Smooth muscle cell (in vitro differentiated cells): ENCODE measurements around the gene SLC17A4. TPM values are rescaled to one million over a fixed set of nuclear protein-coding genes. Genes with fewer than 3 reads are reported as not detected.
A peak's percentile ranks its signal among the peaks of the same experiment; 100 is the strongest.

ENCODE experiments used
- DNase-seq: peaks from one replicate; lab custom pipeline; 2025; ENCODE audit not compliant: unreplicated experiment; lab: John Stamatoyannopoulos, UW
- H2AFZ ChIP-seq: fragments of 200-600 bp; sonication (generic); 2 replicates; pipeline ENCODE4 v1.6.0; 2016; ENCODE audit warnings: antibody characterized with exemption, low read depth, mild to moderate bottlenecking
- H3F3A ChIP-seq: fragments of 200-600 bp; sonication (generic); 2 replicates; pipeline ENCODE4 v1.6.0; 2017; ENCODE audit warnings: antibody characterized with exemption, low read depth
- H3K27ac ChIP-seq: fragments of 200-600 bp; sonication (generic); 2 replicates; pipeline ENCODE4 v1.5.1; 2016; ENCODE audit warnings: low read depth, mild to moderate bottlenecking
- H3K27me3 ChIP-seq: fragments of 200-600 bp; sonication (generic); 2 replicates; pipeline ENCODE4 v1.6.1; 2016; ENCODE audit warnings: low read depth, mild to moderate bottlenecking
- H3K36me3 ChIP-seq: fragments of 200-600 bp; sonication (generic); 2 replicates; pipeline ENCODE4 v1.5.1; 2016; ENCODE audit warnings: low read depth
- H3K4me1 ChIP-seq: fragments of 200-600 bp; sonication (generic); 2 replicates; pipeline ENCODE4 v1.5.1; 2016; ENCODE audit warnings: low read depth
- H3K4me2 ChIP-seq: fragments of 200-600 bp; sonication (generic); 2 replicates; pipeline ENCODE4 v1.6.0; 2016; ENCODE audit warnings: mild to moderate bottlenecking
- H3K4me3 ChIP-seq: fragments of 200-600 bp; sonication (generic); 2 replicates; pipeline ENCODE4 v1.5.1; 2016; ENCODE audit warnings: mild to moderate bottlenecking
- H3K79me2 ChIP-seq: fragments of 200-600 bp; sonication (generic); 2 replicates; pipeline ENCODE4 v1.6.0; 2016; ENCODE audit warnings: low read depth, mild to moderate bottlenecking
- H3K9ac ChIP-seq: fragments of 200-600 bp; sonication (generic); 2 replicates; pipeline ENCODE4 v1.6.0; 2016; ENCODE audit warnings: low read depth
- H3K9me3 ChIP-seq: fragments of 200-600 bp; sonication (generic); replicated peaks from 2 replicates; pipeline ENCODE4 v1.5.1; 2016; ENCODE audit warnings: low read depth
- H4K20me1 ChIP-seq: fragments of 200-600 bp; sonication (generic); 2 replicates; pipeline ENCODE4 v1.6.0; 2016; ENCODE audit warnings: low read depth
- WGBS: methylation state at CpG from one replicate; pipeline ENCODE4 v1.1.7; 2016; ENCODE audit warnings: low lambda C conversion rate; 5-methylcytosine and 5-hydroxymethylcytosine counted together
- polyA plus RNA-seq: library from polyadenylated mRNA; unstranded; fragments of >200 nt; fragmentation: Nextera tagmentation; extraction: Ambion mirVana; gene quantifications from 2 replicates; pipeline ENCODE4 v1.2.1, GENCODE V29; 2016
- total RNA-seq: library from RNA; depleted of rRNA; stranded (reverse); fragments of >200 nt; gene quantifications from 2 replicates; pipeline ENCODE4 v1.2.3, GENCODE V29; 2014
- TF ChIP-seq, protein P1 (sequence below): fragments of 200-600 bp; sonication (generic); IDR thresholded peaks from 2 replicates; pipeline ENCODE4 v1.5.1; 2017; ENCODE audit warnings: borderline replicate concordance, mild to moderate bottlenecking, antibody characterized with exemption; ENCODE audit not compliant: insufficient read depth, poor library complexity, severe bottlenecking

SLC17A4 gene
- total and polyA plus RNA-seq, 2 experiments from 2014 or later: not detected

DNA sequence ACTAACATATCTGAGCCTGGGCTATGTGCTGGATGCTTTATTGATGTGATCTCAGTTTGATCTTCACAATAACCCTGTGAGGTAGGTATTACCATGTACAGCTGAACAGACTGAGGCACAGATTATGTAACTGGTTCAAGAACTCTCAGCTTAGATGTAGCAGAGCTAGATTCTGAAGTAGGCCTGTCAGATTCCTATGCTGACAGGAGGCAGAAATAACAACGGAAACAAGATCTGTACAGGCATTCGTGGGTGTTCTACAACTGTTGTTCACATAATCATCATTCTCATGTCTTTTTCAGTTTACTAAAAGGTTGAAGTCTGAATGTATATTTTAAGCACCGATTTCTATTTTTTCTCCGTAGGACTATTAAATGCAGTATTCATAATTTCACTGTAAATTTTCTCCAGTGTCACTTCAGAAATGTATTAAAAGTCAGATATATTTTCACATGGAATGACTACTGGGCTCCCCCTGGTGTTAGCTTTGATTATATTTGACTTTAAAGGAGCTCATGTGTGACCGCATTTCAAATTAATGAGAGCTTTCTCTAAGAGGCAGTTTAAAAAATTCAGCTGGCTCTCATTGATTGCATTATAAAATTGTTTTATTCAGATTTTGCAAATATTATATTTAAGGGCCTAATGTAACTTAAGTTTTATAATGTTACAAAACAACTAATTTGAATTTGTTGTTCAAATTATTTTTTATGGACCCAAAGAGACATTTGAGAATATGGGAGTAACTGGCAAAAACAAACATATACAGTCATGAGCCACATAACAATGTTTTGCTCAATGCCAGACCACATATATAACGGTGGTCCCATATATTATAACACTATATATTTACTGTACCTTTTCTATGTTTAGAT lies 36.4 kb upstream of the SLC17A4 start:
- H3F3A ChIP-seq: no peaks in the 10 kb centered on the region
- H3K36me3 ChIP-seq: no peaks in the 10 kb centered on the region
- H3K4me3 ChIP-seq: no peak overlapping the region
- no peak for DNase-seq
- H4K20me1 ChIP-seq: no peaks in the 10 kb centered on the region
- peaks cover 11% of the 10 kb centered on the region for H3K4me1 ChIP-seq
- H3K9me3 ChIP-seq: no peaks in the 10 kb centered on the region
- H3K27me3 ChIP-seq: no peaks in the 10 kb centered on the region
- 60% methylated on average over 6 of the region's 6 CpGs for WGBS
- TF ChIP-seq, protein P1, sequence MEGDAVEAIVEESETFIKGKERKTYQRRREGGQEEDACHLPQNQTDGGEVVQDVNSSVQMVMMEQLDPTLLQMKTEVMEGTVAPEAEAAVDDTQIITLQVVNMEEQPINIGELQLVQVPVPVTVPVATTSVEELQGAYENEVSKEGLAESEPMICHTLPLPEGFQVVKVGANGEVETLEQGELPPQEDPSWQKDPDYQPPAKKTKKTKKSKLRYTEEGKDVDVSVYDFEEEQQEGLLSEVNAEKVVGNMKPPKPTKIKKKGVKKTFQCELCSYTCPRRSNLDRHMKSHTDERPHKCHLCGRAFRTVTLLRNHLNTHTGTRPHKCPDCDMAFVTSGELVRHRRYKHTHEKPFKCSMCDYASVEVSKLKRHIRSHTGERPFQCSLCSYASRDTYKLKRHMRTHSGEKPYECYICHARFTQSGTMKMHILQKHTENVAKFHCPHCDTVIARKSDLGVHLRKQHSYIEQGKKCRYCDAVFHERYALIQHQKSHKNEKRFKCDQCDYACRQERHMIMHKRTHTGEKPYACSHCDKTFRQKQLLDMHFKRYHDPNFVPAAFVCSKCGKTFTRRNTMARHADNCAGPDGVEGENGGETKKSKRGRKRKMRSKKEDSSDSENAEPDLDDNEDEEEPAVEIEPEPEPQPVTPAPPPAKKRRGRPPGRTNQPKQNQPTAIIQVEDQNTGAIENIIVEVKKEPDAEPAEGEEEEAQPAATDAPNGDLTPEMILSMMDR: peak; percentile 79
- H3K4me2 ChIP-seq: no peak overlapping the region
- no peak overlapping the region for H3K27ac ChIP-seq
- H3K79me2 ChIP-seq: no peaks in the 10 kb centered on the region
- no peak overlapping the region for H2AFZ ChIP-seq
- no peak overlapping the region for H3K9ac ChIP-seq

DNA sequence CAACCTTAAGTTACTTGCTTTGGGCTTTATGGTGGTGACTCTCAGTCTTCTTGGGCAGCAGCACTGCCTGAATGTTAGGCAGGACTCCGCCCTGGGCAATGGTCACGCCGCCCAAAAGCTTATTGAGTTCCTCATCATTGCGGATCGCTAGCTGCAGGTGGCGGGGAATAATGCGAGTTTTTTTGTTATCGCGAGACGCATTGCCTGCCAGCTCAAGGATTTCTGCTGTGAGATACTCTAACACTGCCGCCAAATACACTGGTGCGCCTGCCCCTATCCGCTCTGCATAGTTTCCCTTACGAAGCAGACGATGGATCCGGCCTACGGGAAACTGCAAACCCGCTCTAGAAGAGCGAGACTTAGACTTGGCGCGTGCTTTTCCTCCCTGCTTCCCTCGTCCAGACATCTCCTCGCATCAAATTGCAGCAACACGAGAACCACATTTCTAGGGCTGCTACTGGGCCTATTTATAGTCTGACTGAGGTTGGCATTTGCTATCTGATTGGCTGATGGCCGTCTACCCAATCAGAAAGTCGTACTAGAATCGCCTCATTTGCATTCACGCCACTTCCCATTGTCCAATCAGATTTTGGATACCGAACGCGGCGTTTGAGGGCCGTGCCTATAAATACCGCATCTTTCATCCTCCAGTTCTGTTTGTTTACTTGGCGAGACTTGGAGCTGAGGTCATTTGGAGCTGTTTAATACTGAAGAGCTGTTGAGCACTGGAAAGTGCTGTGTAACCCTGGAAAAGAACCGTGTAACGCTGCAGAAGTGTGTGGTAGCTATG lies 28.2 kb upstream of the SLC17A4 start:
- DNase-seq: no peak
- no peak overlapping the region for H3K9ac ChIP-seq
- 95% methylated on average over 37 of the region's 37 CpGs for WGBS
- no peaks in the 10 kb centered on the region for H3K9me3 ChIP-seq
- H3K36me3 ChIP-seq: no peaks in the 10 kb centered on the region
- TF ChIP-seq, protein P1: no peak
- H3K4me1 ChIP-seq: no peaks in the 10 kb centered on the region
- no peaks in the 10 kb centered on the region for H3F3A ChIP-seq
- no peaks in the 10 kb centered on the region for H3K27me3 ChIP-seq
- H3K79me2 ChIP-seq: no peaks in the 10 kb centered on the region
- no peak overlapping the region for H3K4me3 ChIP-seq
- H3K4me2 ChIP-seq: no peak overlapping the region
- H4K20me1 ChIP-seq: no peaks in the 10 kb centered on the region
- H2AFZ ChIP-seq: no peak overlapping the region
- H3K27ac ChIP-seq: no peak overlapping the region

DNA sequence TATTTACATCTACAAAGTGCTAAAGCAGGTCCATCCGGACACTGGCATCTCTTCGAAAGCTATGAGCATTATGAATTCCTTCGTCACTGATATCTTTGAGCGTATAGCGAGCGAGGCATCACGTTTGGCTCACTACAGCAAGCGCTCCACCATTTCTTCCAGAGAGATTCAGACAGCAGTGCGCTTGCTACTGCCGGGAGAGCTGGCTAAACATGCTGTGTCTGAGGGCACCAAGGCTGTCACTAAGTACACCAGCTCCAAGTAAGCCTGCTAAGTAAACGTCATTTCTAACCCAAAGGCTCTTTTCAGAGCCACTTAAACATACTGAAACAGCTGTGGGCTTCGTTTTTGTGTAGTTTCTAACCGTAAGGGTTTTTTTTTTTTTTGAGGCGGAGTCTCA lies 27.5 kb upstream of the SLC17A4 start:
- H3K27ac ChIP-seq: no peak overlapping the region
- H3K79me2 ChIP-seq: no peaks in the 10 kb centered on the region
- no peaks in the 10 kb centered on the region for H3K4me1 ChIP-seq
- H3K9me3 ChIP-seq: no peaks in the 10 kb centered on the region
- H3K9ac ChIP-seq: no peak overlapping the region
- H3K27me3 ChIP-seq: no peaks in the 10 kb centered on the region
- H3K4me3 ChIP-seq: no peak overlapping the region
- no peaks in the 10 kb centered on the region for H3K36me3 ChIP-seq
- TF ChIP-seq, protein P1: no peak
- DNase-seq: no peak
- no peak overlapping the region for H3K4me2 ChIP-seq
- 90% methylated on average over 14 of the region's 14 CpGs for WGBS
- no peak overlapping the region for H2AFZ ChIP-seq
- H3F3A ChIP-seq: no peaks in the 10 kb centered on the region
- no peaks in the 10 kb centered on the region for H4K20me1 ChIP-seq
